Activated effector memory CD4-positive, alpha-beta T cell treated with anti-CD3 and anti-CD28 coated beads, Interleukin-2, amount 50 U/mL, for 16 hours (primary cell): ENCODE results near the gene CRACR2B.

Experiments
- DNase-seq: peaks from one replicate; pipeline ENCODE4 v3.0.0-alpha.2; 2020

CRACR2B gene

GRCh38 chr11:811446-812245 lies 16.1 kb upstream of the CRACR2B start:
- DNase-seq, result no peak

GRCh38 chr11:812390-812789 lies 15.3 kb upstream of the CRACR2B start:
- no peak for DNase-seq

- DNase-seq, result no peak
These were observed 14.7 kb upstream of the CRACR2B start for GRCh38 chr11:813072-813455.

- DNase-seq, result no peak
These were observed 14.1 kb upstream of the CRACR2B start for GRCh38 chr11:813456-814096.

GRCh38 chr11:815675-816432 lies 11.9 kb upstream of the CRACR2B start:
- DNase-seq, result no peak

GRCh38 chr11:816433-816779 lies 11.3 kb upstream of the CRACR2B start:
- DNase-seq, result no peak

- DNase-seq, result no peak
These were observed 9.2 kb upstream of the CRACR2B start, which contains the start of gene PNPLA2 for GRCh38 chr11:818396-819128. Gene PNPLA2, plus strand, starts transcription at chr11:818914. Its CDS starts 805 bp downstream, at chr11:819719.

GRCh38 chr11:819129-819931 lies 8.4 kb upstream of the CRACR2B start:
- peak; percentile 96 for DNase-seq

GRCh38 chr11:819943-820649 lies 7.6 kb upstream of the CRACR2B start:
- peak; percentile 98 for DNase-seq

GRCh38 chr11:820655-821511 lies 6.8 kb upstream of the CRACR2B start:
- DNase-seq, result no peak

GRCh38 chr11:821512-822371 lies 6.0 kb upstream of the CRACR2B start:
- no peak for DNase-seq

- no peak for DNase-seq
These were observed 4.1 kb upstream of the CRACR2B start for GRCh38 chr11:823441-824291.

GRCh38 chr11:824292-824880 lies 3.3 kb upstream of the CRACR2B start:
- no peak for DNase-seq

GRCh38 chr11:824942-825341 lies 2.8 kb upstream of the CRACR2B start:
- DNase-seq, result no peak

- DNase-seq, result no peak
These were observed 2.1 kb upstream of the CRACR2B start for GRCh38 chr11:825366-826226.

GRCh38 chr11:826227-826621 lies 1.5 kb upstream of the CRACR2B start:
- no peak for DNase-seq

GRCh38 chr11:826836-827145 lies 928 bp upstream of the CRACR2B start:
- DNase-seq, result no peak
